KG1 (cell line): ENCODE data around the gene HNRNPA0.

Experiments
- DNase-seq: peaks from one replicate; lab custom pipeline; 2025; lab: John Stamatoyannopoulos, UW

Gene HNRNPA0

DNA sequence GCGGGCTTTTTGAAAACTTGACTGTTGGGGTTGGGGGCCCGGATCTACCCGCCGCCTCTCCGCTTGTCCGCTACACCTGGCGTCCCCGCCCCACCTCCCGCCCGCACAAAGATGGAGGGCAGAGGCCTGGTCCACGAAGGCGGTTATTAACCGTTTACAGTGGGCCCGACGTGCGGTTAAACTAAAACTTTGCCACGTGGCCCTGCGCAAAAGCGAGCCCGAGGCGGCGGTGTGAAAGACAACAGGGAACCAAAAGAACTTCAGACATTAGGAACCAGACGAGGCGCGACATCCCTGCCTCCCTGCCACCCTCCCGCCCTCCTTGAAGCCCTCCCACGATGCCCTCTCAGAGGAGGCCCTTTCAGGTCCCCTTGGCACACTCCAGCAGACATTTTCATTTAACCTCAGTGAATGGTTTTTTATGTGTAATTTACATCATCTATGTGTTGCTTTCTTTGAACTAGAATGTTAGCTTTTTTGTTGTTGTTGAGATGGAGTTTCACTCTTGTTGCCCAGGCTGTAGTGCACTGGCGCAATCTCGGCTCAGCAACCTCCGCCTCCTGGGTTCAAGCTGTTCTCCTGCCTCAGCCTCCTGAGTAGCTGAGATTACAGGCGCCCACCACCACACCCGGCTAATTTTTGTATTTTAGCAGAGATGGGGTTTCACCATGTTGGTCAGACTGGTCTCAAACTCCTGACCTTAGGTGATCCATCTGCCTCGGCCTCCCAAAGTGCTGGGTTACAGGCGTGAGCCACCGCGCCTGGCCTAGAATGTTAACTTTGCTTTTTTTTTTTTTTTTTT, 999 bp upstream of the HNRNPA0 start:
- DNase-seq = no peak

- peak; percentile 19 for DNase-seq
These were observed 424 bp downstream of the HNRNPA0 start for GRCh38 chr5:137753691-137754187.

DNA sequence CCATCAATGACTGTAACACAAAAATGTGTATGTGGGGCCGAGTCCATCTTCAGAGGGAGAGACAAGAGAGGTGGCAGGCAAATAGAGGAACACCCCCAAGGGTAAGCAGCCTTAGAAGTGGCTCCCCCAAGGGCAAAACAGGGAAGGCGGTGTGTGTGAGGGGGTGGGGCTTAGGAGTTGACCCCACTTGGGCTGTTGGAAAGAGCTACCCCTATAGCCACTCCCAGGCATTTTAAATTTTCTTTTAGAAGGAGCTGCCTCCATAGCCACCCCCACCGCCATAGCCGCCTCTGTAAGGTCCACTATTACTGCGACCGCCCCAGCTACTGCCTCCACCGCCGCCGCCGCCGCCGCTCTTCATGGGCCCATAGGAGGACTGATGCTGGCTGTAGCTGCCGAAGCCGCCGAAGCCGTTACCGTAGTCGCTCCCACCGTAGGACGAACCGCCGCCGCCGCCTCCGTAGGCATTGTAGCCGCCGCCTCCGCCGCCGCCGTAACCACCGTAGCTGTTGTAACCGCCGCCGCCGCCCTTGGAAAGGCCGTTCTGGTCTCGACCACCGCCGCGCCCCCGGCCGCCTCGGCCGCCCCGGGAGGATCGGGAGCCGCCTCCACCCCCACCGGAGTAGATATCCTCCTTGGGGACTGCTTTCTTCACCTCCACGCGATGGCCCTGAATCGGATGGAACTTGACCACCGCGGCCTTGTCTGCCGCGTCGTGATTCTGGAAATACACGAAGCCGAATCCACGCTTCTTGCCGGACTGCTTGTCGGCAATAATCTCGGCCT, 1.1 kb downstream of the HNRNPA0 start:
- DNase-seq = no peak

DNA sequence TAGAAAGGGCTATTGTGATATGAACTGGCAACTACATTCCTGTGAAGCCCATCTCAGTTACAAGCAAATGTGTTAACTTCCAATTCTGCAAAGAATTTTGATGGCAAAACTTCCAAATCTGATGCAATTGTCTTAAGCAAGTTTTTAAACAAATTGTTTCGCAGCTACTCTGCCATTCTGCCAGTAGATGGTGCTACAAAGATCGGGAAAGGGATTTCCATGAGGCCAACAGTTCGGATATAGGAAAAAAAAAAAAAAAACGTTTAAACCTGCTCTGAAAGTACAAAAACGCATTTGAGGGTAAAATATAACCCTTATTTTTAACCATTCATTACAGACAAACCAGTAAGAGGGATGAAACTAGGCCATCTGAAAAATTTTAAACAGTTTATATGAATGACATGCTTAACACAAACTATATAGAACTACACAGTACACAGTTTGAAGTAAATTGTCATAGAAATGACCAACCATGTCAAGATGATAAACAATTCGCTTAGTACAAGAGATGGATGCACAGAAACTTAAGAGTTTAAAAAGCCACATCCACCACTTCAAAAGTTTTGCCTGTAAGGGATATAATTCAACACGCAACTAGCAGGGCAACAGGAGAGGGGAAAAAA, 2.2 kb downstream of the HNRNPA0 start:
- DNase-seq = no peak

GRCh38 chr5:137750436-137750835, 3.7 kb downstream of the HNRNPA0 start:
- DNase-seq = no peak

- no peak for DNase-seq
These were observed 6.3 kb downstream of the HNRNPA0 start for GRCh38 chr5:137747848-137748247.

- DNase-seq = no peak
These were observed 11.0 kb downstream of the HNRNPA0 start for GRCh38 chr5:137743031-137743640.

DNA sequence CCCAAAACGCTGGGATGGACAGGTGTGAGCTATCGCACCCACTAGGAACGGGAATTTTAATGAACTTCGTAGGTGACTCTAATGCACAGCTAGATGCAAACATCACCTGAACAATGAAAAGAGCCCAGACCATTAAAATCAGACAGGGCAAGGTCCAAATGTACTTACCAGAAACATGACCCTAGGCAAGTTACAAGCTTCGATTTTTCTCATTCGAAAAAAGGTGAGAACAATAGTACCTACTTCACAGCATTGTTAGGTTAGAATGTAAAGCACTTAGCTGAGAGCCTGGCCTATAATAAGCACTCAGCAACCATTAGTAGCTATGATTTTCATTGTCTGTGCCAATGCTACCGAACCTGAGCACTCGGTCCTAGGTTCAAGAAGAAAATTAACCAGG, 12.4 kb downstream of the HNRNPA0 start:
- no peak for DNase-seq

- no peak for DNase-seq
These were observed 14.4 kb downstream of the HNRNPA0 start for GRCh38 chr5:137739737-137740136.

GRCh38 chr5:137738947-137739346, 15.2 kb downstream of the HNRNPA0 start:
- DNase-seq = no peak

- DNase-seq = no peak
These were observed 16.6 kb downstream of the HNRNPA0 start for GRCh38 chr5:137737349-137738131.

GRCh38 chr5:137736496-137736895, 17.7 kb downstream of the HNRNPA0 start:
- DNase-seq = no peak

- no peak for DNase-seq
These were observed 18.4 kb downstream of the HNRNPA0 start, which contains the start of gene KLHL3 for GRCh38 chr5:137735555-137736284. KLHL3 (minus strand) TSS chr5:137736089; CDS start chr5:137735646, 443 bp downstream.

DNA sequence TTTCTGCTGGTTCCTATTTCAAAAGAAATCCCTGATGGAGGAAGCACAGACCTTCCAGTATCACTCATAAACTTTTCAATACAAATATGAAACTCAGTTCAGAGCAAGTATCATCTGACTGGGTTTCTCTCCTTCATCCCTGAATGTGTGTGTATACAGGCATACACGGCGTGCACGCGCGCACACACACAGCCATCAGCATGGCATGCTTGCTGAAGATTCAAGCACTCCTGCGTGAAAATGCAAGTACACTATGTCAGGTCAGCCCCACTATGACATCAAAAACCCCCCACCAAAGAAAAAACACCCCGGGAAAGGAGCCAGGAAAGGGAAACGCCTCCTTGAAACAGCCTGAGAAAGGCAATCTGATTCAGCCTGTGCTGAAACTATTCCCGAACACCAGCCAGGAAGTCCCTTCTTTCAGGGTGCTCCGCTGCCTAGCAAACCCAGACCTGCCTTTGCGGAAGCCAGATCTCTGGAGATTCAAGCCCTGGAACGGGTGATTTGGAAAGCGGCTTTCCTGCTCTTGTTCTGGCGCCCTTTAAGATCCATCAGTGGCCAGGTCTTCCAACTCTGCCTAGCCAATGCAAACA, 19.1 kb downstream of the HNRNPA0 start:
- no peak for DNase-seq

GRCh38 chr5:137734331-137734730, 19.8 kb downstream of the HNRNPA0 start:
- DNase-seq = no peak

GRCh38 chr5:137733922-137734321, 20.2 kb downstream of the HNRNPA0 start:
- no peak for DNase-seq

DNA sequence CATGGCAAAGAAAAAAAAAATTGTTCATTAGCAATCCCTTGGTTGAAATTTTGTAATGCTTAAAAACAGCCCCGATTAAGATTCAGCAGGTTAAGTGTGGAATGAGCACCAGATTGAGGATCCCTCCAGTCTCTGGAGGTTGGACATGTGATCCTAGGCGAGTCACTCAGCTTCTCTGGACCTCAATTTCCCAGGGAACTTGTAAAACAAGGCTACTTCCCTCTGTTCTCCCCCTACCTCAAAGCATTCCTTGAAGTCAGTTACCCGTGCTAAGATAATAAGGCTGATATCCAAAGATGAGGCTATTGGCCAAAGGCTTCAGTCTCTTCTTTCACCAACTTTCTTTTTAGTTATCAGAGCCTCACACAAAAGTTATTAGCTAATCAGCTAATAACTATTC, 21.2 kb downstream of the HNRNPA0 start:
- no peak for DNase-seq

DNA sequence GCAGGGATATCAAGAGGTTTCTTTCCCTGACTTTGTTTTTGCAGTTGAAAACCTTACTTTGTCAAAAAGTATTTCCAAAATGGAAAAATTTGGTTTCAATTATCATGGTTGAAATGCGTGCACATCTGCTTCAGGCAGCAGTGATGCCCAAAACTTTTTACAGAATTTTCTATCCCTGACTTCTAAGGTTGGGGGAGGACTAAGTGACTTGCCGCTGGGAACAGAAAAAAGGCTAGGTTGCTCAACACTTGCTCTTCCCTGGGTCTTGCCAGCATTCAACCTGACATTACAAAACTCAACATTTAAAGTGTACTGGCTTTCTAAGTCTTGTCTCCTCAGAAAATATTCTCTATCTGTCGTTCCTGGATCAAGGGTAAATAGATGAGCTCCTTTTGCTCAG, 23.0 kb downstream of the HNRNPA0 start:
- no peak for DNase-seq

GRCh38 chr5:137730336-137730735, 23.8 kb downstream of the HNRNPA0 start:
- no peak for DNase-seq

DNA sequence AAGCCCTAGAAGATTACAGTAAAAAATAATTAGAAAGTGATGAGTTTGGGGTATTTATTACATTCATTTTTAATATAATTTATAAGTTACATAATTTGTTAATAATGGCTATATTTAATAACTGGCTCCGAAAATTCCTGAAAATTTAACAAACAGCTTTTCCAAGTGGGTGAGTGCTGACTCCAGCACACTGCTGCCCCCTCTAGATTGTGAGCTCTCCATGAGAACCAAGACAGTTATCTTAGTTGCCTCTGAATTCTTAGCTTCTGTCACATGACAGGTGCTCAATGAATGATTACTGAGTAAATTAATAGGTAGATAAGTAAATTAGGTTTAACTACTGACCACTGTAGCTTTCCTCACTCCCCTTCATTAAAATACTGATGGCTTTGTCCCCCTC, 26.1 kb downstream of the HNRNPA0 start:
- DNase-seq = no peak
